GM19240 (cell line): ENCODE data around the gene LENG1.

Experiments used
- DNase-seq: peaks from one replicate; pipeline ENCODE4 v3.0.0; 2011; ENCODE audit warnings: low spot score; ENCODE audit not compliant: insufficient read length

The LENG1 gene

GRCh38 chr19:54114340-54115108 is 45.0 kb downstream of the LENG1 start:
- DNase-seq, result no peak

GRCh38 chr19:54109651-54110050 is 49.9 kb downstream of the LENG1 start:
- no peak for DNase-seq

- DNase-seq, result no peak
Measured at GRCh38 chr19:54108496-54108895, 51.0 kb downstream of the LENG1 start.

- DNase-seq, result no peak
Measured at GRCh38 chr19:54107876-54108490, 51.5 kb downstream of the LENG1 start.

- DNase-seq, result no peak
Measured at GRCh38 chr19:54106716-54107115, 52.8 kb downstream of the LENG1 start.

GRCh38 chr19:54105796-54106195 is 53.7 kb downstream of the LENG1 start:
- no peak for DNase-seq
